Ectodermal cell (in vitro differentiated cells): Measurements from ENCODE around the gene NIPA2.

Experiments used
- H3K27ac ChIP-seq: 2 replicates; pipeline ENCODE4 v1.7.0; 2013; ENCODE audit warnings: mild to moderate bottlenecking, low read depth, low read length; ENCODE audit not compliant: insufficient read depth, poor library complexity, severe bottlenecking
- H3K27me3 ChIP-seq: 2 replicates; pipeline ENCODE4 v1.7.0; 2013; ENCODE audit warnings: mild to moderate bottlenecking, low read length; ENCODE audit not compliant: insufficient read depth, control insufficient read depth, poor library complexity, severe bottlenecking
- H3K36me3 ChIP-seq: one replicate; pipeline ENCODE4 v1.7.0; 2013; ENCODE audit warnings: low read length; ENCODE audit not compliant: control insufficient read depth, insufficient read depth
- H3K4me1 ChIP-seq: one replicate; pipeline ENCODE4 v1.7.0; 2013; ENCODE audit warnings: low read length; ENCODE audit not compliant: control insufficient read depth, insufficient read depth
- H3K4me3 ChIP-seq: 2 replicates; pipeline ENCODE4 v1.7.0; 2013; ENCODE audit warnings: low read depth, low read length, control low read depth; ENCODE audit not compliant: insufficient read depth
- H3K9me3 ChIP-seq: 2 replicates; pipeline ENCODE4 v1.7.0; 2013; ENCODE audit warnings: mild to moderate bottlenecking, low read length, moderate library complexity; ENCODE audit not compliant: control insufficient read depth
- WGBS, 2 experiments: methylation state at CpG; one replicate each; pipeline ENCODE4 v1.1.7; 2013; ENCODE audit warnings: missing lambda C conversion rate in 2 of 2; 5-methylcytosine and 5-hydroxymethylcytosine counted together

The NIPA2 gene

GRCh38 chr15:22895465-22896190 is 57.2 kb downstream of the NIPA2 start:
- H3K27me3 ChIP-seq: no peaks in the 10 kb centered on the region
- no peaks in the 10 kb centered on the region for H3K9me3 ChIP-seq
- 96 to 98% methylated on average over 10 of the region's 10 CpGs for WGBS, 2 experiments
- H3K27ac ChIP-seq: no peak overlapping the region
- H3K4me1 ChIP-seq: no peaks in the 10 kb centered on the region
- no peak overlapping the region for H3K4me3 ChIP-seq
- peaks cover 8% of the 10 kb centered on the region for H3K36me3 ChIP-seq

DNA sequence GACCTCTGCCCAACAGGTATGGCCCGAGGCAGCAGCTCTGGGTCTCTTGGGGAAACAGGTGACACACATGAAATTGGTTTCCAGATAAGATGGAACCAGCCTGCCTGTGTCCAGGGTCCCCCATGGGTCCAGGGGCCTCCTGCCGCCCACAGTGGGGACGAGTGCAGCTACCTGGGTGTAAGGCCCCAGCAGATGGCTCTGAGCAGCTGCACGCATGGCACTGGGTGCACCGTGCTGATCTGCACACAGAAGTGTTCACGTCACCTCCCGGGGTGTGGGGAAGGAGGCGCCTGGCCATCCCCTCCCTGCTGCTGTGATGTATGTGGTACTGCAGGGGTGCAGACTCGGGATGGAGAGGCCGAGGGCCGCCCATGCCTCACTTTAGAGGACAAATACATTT is 63.6 kb downstream of the NIPA2 start:
- no peaks in the 10 kb centered on the region for H3K27me3 ChIP-seq
- no peak overlapping the region for H3K27ac ChIP-seq
- WGBS, 2 experiments: 96 to 98% methylated on average over 11 of the region's 11 CpGs
- no peaks in the 10 kb centered on the region for H3K9me3 ChIP-seq
- no peaks in the 10 kb centered on the region for H3K4me1 ChIP-seq
- peaks cover 9% of the 10 kb centered on the region for H3K36me3 ChIP-seq
- no peak overlapping the region for H3K4me3 ChIP-seq

DNA sequence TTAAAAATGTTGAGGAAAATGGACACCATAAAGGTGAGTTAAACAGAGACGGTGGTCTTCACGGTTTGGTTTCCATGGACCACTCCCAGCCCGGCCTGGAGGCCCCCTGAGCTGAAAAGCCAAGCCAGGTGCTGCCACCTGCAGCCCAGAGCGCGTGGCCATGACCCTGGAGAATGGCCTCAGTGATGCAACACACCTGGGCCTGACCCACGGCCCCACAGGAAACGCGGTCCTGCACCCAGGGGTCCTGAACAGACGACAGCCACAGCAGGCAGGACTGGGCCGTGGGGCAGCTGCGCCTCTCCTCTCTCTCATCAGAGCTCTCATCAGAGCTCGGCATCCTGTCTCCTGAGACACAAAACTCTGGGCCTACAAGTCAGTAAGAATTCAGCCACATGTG is 64.1 kb downstream of the NIPA2 start:
- WGBS, 2 experiments: 85 to 87% methylated on average over 12 of the region's 12 CpGs
- Histone ChIP-seq H3K27me3 (no peaks in the 10 kb centered on the region), H3K4me3 (no peak overlapping the region), H3K36me3 (peaks cover 12% of the 10 kb centered on the region), H3K4me1 (no peaks in the 10 kb centered on the region), H3K27ac (no peak overlapping the region), H3K9me3 (no peaks in the 10 kb centered on the region)

- H3K9me3 ChIP-seq: no peaks in the 10 kb centered on the region
- 90 to 93% methylated on average over 11 of the region's 11 CpGs for WGBS, 2 experiments
- H3K27ac ChIP-seq: no peak overlapping the region
- H3K27me3 ChIP-seq: no peaks in the 10 kb centered on the region
- H3K4me3 ChIP-seq: no peak overlapping the region
- H3K4me1 ChIP-seq: no peaks in the 10 kb centered on the region
- H3K36me3 ChIP-seq: peaks cover 16% of the 10 kb centered on the region
Observed at GRCh38 chr15:22902981-22903380, 64.5 kb downstream of the NIPA2 start.

DNA sequence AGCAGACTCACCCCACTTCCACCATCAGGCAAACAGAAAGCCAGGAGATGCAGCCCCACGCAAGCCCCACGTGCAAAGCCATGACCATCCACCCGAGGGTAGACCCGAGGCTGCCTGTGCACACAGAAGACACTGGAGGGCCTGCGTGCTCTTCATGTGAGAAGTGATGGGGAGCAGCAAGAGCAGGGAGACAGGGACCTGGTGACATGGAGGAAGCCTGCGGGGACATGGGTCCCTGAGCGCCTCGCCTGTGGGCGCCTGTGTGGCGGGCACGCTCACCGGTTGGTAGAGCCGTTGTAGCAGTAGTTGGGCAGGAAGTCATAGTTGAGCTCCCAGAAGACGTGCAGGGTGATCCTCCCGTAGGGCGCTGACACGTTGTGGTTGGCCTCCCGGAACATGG is 65.0 kb downstream of the NIPA2 start:
- no peaks in the 10 kb centered on the region for H3K4me1 ChIP-seq
- no peaks in the 10 kb centered on the region for H3K9me3 ChIP-seq
- H3K27ac ChIP-seq: no peak overlapping the region
- no peak overlapping the region for H3K4me3 ChIP-seq
- H3K36me3 ChIP-seq: peaks cover 20% of the 10 kb centered on the region
- no peaks in the 10 kb centered on the region for H3K27me3 ChIP-seq
- WGBS, 2 experiments: 97% methylated on average over 18 of the region's 18 CpGs

GRCh38 chr15:22903961-22904534 is 65.6 kb downstream of the NIPA2 start:
- no peaks in the 10 kb centered on the region for H3K9me3 ChIP-seq
- H3K4me1 ChIP-seq: no peaks in the 10 kb centered on the region
- no peak overlapping the region for H3K27ac ChIP-seq
- H3K36me3 ChIP-seq: peaks cover 22% of the 10 kb centered on the region
- H3K4me3 ChIP-seq: no peak overlapping the region
- no peaks in the 10 kb centered on the region for H3K27me3 ChIP-seq
- WGBS, 2 experiments: 95% methylated on average over 19 of the region's 19 CpGs

- Histone ChIP-seq H3K4me3 (no peak overlapping the region), H3K27me3 (no peaks in the 10 kb centered on the region), H3K9me3 (no peaks in the 10 kb centered on the region), H3K4me1 (no peaks in the 10 kb centered on the region), H3K36me3 (peaks cover 22% of the 10 kb centered on the region), H3K27ac (no peak overlapping the region)
- WGBS, 2 experiments: 94 to 96% methylated on average over 11 of the region's 11 CpGs
Observed at GRCh38 chr15:22904736-22905135, 66.3 kb downstream of the NIPA2 start.

DNA sequence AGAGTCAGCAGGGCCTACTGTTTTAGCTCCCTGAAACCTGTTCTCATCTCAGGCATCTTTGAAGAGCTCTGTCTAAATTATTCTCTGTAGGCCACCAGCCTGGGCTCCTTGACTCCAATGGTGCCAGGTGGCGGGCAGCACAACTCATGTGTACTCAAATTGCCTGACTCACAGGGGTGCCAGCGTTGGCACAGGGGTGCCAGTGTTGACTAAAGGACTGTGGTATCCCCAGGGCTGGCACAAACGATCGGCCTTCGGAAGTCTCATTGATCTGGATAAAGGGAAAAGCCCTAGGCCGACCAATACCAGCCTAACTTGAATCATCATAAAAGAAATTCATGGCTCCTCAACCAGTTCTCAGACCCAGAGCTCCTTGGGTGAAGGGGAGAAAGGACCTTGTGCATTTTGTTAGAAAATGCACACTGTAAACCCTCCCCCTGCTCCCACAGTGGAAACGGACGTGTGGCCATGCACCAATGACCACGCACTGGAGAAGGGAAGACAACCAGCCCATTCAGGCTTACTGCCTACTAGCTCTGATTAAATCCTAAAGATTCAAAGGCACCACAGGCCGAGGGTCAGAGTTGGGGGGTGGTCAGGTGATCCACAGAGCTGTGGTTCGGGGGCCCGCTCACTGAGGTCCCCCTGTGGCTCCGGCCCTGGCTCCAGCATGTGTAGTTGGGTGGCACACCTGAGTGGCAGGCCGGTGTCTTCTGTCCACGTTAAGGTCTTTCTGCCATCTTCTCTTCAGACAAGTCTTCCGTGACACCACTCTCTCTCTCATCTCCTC is 68.9 kb downstream of the NIPA2 start:
- no peaks in the 10 kb centered on the region for H3K27me3 ChIP-seq
- H3K27ac ChIP-seq: no peak overlapping the region
- peaks cover 27% of the 10 kb centered on the region for H3K36me3 ChIP-seq
- WGBS, 2 experiments: 90% methylated on average over 16 of the region's 16 CpGs
- H3K4me3 ChIP-seq: no peak overlapping the region
- H3K9me3 ChIP-seq: no peaks in the 10 kb centered on the region
- H3K4me1 ChIP-seq: no peaks in the 10 kb centered on the region

DNA sequence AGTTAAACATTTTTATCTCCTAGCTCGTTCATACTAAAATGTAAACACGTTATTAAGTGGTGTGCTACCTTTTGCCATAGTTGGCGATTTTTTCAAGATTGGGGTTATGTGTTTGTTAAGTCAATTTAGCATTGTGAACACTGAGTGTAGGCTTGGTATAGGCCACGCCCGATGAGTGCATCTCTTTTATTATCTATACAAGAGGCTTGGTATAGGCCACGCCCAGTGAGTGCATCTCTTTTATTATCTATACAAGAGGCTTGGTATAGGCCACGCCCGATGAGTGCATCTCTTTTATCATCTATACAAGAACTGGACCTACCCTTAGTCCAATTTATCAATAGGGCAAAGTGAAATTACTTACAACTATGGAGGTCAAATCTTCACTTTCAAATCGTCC is 70.4 kb downstream of the NIPA2 start:
- H3K36me3 ChIP-seq: peaks cover 19% of the 10 kb centered on the region
- WGBS, 2 experiments: 97% methylated on average over 9 of the region's 9 CpGs

DNA sequence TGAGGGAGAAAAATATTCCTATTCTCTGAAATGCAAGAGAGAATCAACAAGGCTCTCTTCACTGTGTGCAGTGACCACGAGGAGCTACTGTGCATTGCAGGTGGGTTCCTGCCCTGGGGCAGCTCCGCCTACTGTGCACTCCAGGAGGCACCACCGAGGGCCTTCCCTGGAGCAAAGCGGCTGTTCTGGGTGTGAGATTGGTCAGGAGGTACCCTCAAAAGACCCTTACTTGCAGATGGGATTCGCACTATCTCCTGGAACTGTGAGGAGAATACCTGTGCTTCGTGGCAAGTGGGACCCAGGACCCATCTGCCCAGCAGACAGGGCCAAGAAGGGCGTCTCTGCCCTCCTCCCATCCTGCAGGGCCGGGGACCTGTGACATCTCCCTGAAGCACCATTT is 72.8 kb downstream of the NIPA2 start:
- WGBS, 2 experiments: 92 to 93% methylated on average over 8 of the region's 8 CpGs
- Histone ChIP-seq H3K27me3 (no peaks in the 10 kb centered on the region), H3K9me3 (no peaks in the 10 kb centered on the region), H3K36me3 (peaks cover 19% of the 10 kb centered on the region), H3K4me3 (no peak overlapping the region), H3K27ac (no peak overlapping the region), H3K4me1 (no peaks in the 10 kb centered on the region)

More for the DNA sequence above, 70.4 kb downstream of the NIPA2 start:
- Histone ChIP-seq H3K9me3 (no peaks in the 10 kb centered on the region), H3K27ac (no peak overlapping the region), H3K27me3 (no peaks in the 10 kb centered on the region), H3K4me3 (no peak overlapping the region), H3K4me1 (no peaks in the 10 kb centered on the region)
